HG02610 (cell line): ENCODE measurements around the gene SSR2.

Source experiments
- ATAC-seq: cut with Tn5 transposase; IDR thresholded peaks from one replicate; pipeline ENCODE4 v1.9.1; 2021; ENCODE audit warnings: mild to moderate bottlenecking, moderate library complexity; ENCODE audit not compliant: unreplicated experiment

Gene SSR2

DNA sequence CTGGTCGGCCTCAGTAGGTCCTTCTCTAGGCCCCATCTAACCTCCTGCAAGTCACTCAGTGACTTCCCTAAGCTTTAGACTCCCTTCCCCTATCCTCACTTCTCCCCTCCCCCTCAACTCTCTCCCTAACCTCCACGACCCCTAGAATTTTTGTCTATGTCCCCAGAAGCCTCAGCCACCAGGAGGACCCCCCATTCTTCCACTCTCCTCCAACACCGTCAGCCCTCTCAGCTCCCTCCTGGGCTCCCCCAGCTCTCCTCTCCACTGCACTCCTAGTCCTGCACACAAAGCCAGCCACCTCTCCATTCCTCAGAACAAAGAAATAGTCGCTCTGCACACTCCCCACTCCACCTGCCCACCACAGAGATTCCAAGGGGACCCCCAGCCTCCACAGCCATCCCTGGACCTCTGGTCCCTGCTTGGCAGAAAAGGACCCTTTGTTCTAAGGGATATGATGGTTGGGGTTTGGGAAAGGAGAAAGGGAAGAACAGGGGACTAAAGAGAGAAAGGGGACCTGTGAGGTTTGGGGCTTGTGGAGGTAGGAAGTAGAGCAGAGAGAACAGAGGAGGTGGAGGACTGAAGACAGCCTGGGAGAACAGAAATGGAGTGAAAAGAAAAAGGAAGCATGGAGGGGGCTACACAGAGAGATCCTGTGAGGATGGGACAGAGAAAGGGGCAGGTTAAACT is 45.2 kb downstream of the SSR2 start:
- no peak for ATAC-seq

DNA sequence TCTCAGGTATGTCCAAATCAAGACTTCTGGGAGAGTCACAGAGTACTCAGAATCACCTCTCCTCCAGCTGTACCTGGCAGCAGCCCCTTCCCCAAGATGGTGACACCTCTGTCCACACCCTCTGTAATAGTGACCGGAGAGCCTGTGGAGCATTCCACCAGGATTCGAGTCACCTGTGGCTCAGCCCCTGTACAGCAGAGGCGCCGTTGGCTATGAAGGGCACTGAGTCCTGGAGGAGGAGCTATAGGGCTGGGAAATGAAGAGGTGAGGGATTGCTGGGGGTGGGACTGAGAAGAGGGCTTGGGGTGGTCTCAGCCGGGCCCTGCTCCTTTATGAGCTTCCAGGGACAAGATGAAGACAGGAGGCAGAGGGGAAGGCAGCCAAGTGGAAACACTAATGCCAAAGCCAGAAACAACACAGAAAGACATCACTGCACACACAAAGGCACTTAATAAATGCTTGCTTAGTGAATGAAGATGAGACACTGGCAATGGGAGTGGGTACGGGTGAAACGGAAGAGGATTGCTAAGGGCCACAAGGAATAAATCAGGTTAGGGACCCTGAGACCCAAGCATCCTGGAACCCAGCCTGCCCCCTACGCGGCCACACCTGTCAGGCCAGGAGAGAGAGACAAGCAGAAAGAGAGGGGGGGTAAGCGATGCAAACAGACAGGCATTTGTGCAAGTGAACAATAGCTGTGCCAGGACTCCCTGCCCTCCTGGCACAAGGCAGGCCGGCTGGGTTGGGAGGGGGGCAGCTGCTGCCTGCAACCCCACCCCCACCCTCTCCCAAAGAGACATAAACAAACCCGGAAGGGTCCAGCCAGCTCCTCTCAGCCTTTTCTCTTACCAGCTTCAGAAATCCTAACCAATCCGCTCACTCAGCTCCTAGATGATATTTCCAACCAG is 46.3 kb downstream of the SSR2 start:
- ATAC-seq, result no peak

DNA sequence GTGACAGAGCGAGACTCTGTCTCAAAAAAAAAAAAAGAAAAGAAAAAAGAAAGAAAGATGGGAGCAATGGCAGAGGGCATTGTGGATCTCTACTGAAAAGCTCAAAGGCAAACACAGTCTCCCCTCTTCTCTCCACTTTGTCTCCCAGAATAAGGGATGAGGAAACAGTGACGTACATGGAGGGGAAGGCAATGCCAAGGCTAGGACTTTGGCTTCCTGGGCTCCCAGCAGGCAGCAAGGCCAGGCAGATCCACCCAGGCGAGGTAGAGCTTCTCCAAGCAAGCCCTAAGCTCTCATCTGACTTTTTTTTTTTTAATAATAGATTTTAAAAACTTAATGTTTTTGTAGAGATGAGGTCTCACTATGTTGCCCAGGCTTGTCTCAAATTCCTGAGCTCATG is 47.0 kb downstream of the SSR2 start:
- ATAC-seq, result no peak

DNA sequence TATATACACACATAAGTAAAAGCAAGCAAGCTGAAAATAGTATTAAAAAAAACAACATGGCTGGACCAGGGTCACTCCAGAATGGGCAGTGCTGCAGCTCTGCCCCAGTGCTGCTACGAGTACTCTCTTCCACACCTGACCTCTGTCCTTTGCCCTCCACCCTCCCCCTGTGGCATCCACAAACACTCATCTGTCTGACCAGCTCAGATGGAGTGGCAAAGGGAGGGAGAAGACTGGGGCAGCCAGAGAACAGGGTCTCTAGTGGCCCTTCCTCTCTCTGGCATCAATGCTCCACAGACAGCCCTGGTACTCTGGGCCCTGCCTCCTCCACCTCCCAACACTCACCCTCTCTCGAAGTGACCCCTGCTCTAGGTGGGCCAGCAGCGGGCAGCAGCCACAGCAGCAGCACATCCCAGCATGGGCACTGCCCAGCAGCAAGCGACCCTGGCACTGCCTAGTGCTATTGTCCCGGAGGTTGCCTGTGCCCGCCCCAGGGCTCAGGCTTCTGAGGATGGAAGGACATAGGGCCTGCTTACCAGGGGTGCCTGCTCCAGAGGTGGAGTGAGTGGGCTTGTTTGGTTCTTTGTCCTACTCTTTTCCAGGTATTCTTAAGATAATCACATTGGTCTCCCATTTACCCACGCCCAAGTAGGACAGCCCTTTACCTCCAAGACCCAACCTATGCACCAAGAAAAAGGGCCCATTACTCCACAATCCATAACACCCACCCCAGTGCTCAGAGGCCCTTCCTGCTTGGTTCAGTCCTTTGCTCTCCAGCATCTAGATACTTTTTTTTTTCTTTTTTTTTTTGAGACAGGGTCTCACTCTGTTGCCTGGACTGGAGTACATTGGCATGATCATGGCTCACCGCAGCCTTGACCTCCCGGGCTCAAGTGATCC is 48.6 kb downstream of the SSR2 start:
- ATAC-seq, result no peak

DNA sequence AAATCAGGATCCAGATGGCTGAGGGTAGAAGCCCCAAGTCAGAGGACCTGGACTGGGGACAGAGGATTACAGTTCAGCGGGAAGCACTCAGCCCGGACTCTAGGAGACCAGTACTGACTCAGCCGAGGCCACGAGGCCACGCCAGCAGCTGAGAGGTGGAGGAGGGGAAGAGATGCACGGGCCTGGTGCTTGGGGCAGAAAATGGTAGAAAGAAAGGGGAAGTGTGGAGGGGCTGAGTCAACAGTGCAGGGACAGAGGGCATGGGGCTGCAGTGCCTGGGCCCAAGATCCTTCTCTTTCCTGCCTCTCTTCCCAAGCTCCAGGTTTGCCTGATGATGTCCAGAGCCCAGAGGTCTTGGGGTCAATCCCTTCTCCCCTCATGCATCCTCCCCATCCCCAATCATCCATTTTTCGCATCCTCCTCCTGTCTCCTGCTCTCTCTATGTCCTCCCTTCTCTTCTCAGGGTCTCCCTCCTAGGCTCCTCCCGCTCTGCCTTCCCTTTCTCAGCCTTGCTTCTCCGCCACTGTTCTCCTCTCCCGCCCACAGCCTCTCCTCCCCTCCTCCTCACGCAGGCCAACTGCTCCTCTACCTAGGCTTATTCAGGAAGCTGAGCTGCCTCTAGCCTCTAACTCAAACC is 50.1 kb downstream of the SSR2 start:
- ATAC-seq, result peak; percentile 74

DNA sequence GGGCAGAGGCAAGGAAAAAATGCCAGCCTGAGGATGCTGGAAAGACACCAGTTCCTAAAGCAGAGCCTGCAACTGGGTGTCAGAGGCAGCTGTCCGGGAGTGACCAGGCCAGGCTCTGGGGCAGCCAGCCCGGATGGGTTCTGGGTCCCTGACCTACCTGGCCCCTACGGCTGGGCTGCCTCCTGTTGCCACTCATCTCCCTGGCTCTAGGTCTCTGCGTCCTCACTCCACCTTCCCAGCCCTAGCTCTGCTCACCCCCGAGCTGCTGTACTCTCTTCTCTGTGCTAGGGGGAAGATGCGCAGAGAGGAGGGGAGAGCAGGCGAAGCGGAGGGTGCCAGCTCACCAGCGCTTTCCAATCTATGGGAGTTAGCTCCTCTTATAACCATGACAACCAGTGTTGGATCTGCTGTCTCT is 51.4 kb downstream of the SSR2 start:
- no peak for ATAC-seq

DNA sequence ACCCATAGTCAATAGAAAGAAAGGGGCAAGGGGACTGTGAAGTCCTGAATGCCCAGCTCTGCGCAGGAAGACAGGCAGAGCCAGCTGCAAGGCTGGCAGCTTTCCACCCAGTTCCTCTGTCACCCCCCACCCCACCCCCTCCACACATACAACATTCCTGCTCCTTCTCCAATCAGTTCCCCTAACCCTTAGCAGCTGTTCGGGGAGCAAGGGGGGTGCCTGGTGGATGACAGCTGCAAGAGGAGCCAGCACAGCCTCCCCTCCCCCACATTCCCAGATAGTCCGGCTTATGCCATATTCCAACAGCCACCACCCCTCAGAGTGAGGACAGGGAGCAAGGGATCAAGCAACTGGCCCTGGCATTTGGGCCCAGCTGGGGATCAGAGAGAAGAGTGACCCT is 52.1 kb downstream of the SSR2 start:
- ATAC-seq, result no peak

DNA sequence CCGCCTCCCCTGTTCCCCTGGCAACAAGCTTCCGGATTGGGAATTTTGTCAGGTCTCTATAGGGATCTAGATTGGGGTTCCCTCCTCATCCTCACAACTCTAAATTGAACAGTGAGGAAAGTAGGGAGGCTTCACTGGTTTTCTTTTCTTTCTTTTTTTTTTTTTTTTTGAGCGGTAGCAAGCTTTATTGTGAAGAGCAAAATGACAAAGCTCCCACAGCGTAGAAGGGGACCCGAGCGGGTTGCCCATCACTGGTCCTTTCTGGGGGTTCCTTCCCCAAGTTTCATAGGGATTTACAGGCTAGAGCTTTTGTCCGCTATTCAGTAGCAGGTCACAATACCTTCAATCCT is 52.7 kb downstream of the SSR2 start:
- no peak for ATAC-seq

DNA sequence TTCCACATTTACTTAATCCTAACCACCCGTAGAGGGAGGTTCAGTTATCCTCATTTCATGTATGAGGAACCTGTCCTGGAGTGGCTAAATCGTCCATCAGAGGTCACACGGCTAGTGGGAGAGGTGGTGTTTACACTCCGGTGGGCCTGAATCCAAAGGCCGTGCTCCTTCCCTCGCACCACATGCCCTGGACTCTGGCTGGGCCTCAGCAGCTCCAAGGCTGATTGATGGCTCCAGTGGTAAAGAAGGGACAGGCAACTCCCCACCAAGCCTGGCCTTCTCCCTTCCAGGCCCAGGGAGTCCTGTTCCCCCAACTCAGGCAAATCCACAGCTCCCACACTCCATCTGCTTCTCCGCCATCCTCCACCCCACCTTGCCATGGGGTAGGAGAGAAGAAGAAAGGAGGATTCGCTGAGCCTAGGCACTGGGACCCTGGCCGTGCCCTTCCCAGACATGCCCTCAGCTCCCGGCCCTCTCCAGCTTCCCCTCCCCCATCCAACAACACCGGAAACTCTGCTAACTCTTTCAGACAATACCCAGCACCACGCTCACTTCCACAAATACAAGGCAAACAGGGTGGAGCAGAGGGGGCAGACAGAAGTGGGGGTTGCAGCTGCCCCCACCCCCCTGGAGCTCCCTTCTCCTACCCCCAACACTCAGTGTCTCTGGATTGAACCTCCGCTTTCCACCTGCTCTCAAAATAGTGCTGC is 53.3 kb downstream of the SSR2 start:
- ATAC-seq, result no peak

DNA sequence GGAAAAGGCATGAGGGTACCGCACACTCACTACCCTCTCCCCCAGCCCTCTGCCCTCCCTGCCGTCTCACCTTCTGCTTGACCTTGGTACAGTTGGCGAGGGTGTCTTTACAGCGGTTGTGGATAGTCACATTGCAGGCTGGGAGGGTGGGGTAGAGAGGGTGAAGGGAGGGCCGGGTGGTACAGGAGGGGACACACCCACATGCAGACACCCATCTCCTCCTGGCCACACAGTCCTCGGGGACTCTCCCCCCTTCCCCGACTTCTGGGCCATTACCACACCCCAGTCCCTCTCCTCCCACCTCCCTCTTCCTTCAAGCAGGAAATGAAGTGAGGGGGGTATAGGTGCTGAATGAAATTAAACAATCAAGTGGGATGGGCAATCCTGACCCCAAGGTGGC is 54.0 kb downstream of the SSR2 start:
- ATAC-seq, result no peak

DNA sequence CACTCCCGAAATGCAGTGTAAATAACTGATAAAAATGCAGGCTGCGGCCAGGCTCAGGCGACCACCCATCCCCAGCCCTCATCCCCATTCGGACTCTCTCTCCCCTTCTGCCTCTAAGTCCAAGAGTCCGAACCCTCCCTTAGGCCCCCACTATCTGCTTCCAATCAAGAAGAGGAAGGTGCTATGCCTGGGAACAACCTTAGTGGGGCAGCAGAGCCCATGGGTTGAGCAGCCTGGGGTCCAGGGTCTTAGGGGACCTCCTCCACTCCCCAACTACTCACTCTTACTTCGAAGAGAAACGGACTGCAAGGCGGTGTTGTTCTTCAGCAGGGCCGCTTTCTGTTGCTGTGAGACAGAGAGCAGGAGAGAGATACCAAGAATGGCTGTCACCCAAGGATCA is 54.6 kb downstream of the SSR2 start:
- ATAC-seq, result no peak

DNA sequence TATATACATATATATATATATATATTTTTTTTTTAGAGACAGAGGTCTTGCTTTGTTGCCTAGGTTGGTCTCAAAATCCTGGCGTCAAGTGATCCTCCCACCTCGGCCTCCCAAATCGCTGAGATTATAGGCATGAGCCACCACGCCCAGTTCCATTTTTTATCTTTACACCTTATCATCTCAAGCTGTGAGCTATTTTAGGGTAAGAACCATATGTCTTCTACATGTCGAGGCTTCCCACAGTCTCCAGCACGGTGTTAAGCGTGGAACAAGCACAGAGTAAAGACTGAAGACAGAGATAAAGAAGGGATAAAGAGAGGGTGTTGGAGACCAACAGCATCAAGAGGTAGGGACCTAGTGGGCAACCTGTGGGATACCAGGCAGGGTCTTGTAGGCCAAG is 56.6 kb downstream of the SSR2 start:
- ATAC-seq, result no peak

DNA sequence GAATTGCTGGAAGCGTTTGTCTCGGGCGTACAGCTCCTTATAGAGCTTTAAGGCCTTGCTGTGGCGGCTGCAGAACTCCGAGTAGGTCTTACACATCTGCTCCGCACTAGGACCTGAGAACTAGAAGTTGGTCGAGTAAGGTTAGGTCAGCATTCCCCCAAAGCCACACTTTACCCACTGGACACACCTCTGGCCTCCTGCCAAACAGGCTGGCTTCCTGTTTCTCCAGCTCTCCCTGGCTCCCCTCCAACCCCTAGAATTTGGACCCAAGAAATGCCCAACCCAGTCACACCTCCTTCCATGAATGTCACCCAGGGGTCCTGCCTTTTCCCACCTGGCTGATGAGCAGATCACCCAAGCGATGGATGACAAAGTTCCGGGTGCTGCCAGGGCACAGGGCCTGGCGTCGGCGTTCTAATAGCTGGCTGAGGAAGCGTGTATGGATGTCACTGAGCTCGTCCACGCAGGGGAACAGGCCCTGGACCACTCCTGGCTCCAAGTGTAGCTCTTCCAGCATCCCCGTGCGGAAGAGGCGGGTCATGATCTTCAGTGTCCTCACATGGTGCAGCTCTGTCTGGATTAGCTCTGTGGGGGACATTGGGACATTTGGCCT is 58.0 kb downstream of the SSR2 start:
- no peak for ATAC-seq

DNA sequence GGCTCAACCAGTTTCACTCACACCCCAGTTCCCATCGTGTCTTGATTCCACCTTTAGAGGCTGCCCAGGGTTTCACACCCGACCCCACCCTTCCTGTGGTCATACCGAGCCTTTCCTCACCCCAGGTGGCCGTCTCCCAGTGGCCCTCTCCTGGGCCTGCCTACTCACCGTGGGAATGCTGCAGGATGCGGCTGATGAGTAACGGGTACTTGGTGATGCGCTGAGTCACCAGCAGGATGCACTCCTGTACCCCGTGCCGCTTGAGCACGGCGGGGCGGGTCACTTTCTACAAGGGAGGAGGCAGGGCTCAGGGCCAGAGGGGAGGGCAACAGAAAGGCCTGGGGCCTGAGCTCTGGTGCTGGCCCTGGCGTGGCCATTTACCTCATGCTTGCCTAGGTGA is 58.8 kb downstream of the SSR2 start:
- ATAC-seq, result no peak

DNA sequence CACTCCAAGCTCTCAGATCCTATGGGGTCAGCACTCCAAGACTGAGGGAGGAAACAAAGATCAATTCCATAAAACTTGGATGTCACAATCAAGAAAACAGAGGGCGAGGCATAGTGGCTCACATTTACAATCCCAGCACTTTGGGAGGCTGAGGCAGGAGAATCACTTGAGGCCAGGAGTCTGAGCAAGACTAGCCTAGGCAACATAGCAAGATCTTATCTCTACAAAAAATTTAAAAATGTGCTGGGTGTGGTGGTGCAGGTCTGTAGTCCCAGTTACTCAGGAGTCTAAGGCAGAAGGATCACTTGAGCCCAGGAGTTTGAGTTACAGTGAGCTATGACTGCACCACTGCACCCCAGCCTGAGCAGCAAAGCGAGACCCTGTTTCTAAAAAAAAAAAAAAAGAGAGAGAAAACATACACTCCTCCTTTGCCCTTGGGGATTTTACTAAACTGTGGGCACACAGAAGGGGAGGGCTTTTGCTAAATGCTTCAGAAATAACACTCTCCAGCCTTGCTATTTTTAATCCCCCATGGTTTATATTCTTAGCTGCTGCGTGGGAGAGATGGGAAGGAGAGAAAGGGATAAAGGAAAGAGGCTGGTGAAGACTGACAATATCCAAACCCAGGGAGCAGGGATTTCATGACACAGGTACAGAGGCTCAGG is 60.5 kb downstream of the SSR2 start:
- no peak for ATAC-seq
